ENCODE results near the gene ALPG. TPM values are rescaled to one million over a fixed set of nuclear protein-coding genes. Genes with fewer than 3 reads are reported as not detected.

ALPG gene
- total and polyA plus RNA-seq, 2 donors (not counting 3 experiments of a cell fraction or from before 2014, with no cell fraction given) = not detected

DNA sequence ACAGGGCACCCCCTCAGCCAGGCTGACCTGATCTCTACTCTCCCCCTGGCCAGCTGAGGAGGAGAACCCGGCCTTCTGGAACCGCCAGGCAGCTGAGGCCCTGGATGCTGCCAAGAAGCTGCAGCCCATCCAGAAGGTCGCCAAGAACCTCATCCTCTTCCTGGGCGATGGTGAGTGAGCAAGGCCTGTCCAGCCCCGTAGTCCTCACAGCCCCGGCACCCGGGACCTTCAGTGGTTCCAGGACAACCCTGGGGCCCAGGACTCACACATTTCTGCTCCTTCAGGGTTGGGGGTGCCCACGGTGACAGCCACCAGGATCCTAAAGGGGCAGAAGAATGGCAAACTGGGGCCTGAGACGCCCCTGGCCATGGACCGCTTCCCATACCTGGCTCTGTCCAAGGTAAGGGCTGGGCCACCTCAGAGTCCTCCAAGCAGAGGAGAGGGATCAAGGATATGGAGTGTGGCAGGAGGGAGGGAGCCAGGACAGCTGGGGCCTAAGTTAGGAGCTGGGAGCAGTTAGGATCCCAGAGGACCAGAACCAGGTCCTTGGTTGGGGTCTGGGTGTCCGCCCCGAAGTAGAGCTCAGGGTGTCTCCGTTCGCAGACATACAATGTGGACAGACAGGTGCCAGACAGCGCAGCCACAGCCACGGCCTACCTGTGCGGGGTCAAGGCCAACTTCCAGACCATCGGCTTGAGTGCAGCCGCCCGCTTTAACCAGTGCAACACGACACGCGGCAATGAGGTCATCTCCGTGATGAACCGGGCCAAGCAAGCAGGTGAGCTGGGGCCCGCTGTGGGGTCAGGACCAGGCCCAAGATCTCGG, 49.9 kb downstream of the ALPG start:
- CTCF ChIA-PET = no interaction called here
- FAIRE-seq = no peak
- intact Hi-C loops (cut with micrococcal nuclease) = no loop called here

More for the DNA sequence above, 49.9 kb downstream of the ALPG start:
- no peak overlapping the region for H2AFZ ChIP-seq (ENCODE audit: low read depth, low read length)
- H3K9ac ChIP-seq (replicated peaks; ENCODE audit: extremely low read depth, insufficient read depth, low read length) = no peak overlapping the region
- H3K27me3 ChIP-seq (ENCODE audit: control insufficient read depth in 2 of 2, insufficient read depth in 2 of 2, low read length in 2 of 2) = peaks cover 4 to 8% of the 10 kb centered on the region in 2 experiments
- TF ChIP-seq, protein P1, sequence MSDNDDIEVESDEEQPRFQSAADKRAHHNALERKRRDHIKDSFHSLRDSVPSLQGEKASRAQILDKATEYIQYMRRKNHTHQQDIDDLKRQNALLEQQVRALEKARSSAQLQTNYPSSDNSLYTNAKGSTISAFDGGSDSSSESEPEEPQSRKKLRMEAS (IDR thresholded peaks at IDR 0.05; ENCODE audit: insufficient read depth, insufficient read length) = no peak
- TF ChIP-seq POLR2A (IDR thresholded peaks at IDR 0.05; ENCODE audit: low read depth, low read length) = no peak
- TF ChIP-seq MYC (IDR thresholded peaks at IDR 0.05; ENCODE audit: low read depth, low read length) = no peak
- TF ChIP-seq, protein P2, sequence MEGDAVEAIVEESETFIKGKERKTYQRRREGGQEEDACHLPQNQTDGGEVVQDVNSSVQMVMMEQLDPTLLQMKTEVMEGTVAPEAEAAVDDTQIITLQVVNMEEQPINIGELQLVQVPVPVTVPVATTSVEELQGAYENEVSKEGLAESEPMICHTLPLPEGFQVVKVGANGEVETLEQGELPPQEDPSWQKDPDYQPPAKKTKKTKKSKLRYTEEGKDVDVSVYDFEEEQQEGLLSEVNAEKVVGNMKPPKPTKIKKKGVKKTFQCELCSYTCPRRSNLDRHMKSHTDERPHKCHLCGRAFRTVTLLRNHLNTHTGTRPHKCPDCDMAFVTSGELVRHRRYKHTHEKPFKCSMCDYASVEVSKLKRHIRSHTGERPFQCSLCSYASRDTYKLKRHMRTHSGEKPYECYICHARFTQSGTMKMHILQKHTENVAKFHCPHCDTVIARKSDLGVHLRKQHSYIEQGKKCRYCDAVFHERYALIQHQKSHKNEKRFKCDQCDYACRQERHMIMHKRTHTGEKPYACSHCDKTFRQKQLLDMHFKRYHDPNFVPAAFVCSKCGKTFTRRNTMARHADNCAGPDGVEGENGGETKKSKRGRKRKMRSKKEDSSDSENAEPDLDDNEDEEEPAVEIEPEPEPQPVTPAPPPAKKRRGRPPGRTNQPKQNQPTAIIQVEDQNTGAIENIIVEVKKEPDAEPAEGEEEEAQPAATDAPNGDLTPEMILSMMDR (IDR thresholded peaks at IDR 0.05; ENCODE audit: extremely low read depth in 1 of 2, insufficient read depth in 1 of 2, low read depth in 1 of 2, low read length in 2 of 2) = no peak
- TF ChIP-seq EZH2 (IDR thresholded peaks at IDR 0.05; ENCODE audit: borderline replicate concordance, low read depth, low read length, severe bottlenecking) = no peak
- no peak for TF ChIP-seq POLR2AphosphoS5 (IDR thresholded peaks at IDR 0.05; ENCODE audit: insufficient read depth, low read depth, low read length)
- no peak for TF ChIP-seq JUN (IDR thresholded peaks at IDR 0.05; ENCODE audit: borderline replicate concordance, insufficient read depth, insufficient read length, low read depth)
- TF ChIP-seq FOS (IDR thresholded peaks at IDR 0.05; ENCODE audit: borderline replicate concordance, insufficient read depth, low read length) = no peak
- TF ChIP-seq GATA2 (IDR thresholded peaks at IDR 0.05; ENCODE audit: insufficient read depth, insufficient read length, low read depth, low read length) = no peak
- dilution Hi-C loops (cut with MboI; ENCODE audit: extremely low pct_ligation_motif_present, low sequenced_read_pairs) = no loop called here
- H3K4me2 ChIP-seq (ENCODE audit: insufficient read depth, low read length) = no peak overlapping the region
- no peaks in the 10 kb centered on the region for H4K20me1 ChIP-seq (replicated peaks; ENCODE audit: control insufficient read depth, extremely low read depth, insufficient read depth, low read length)
- no peaks in the 10 kb centered on the region for H3K9me3 ChIP-seq (replicated peaks; ENCODE audit: control insufficient read depth, insufficient read depth, low read length)
- no peak for DNase-seq (ENCODE audit: low read depth, low spot score)
- no peaks in the 10 kb centered on the region for H3K79me2 ChIP-seq (ENCODE audit: control insufficient read depth, insufficient read depth, low read length)
- H3K27ac ChIP-seq (ENCODE audit: insufficient read depth, low read depth, low read length) = no peak overlapping the region
- no peaks in the 10 kb centered on the region for H3K36me3 ChIP-seq (ENCODE audit: control insufficient read depth in 2 of 2, extremely low read depth in 1 of 2, insufficient read depth in 2 of 2, low read length in 2 of 2)
- no peak overlapping the region for H3K4me3 ChIP-seq (replicated peaks in 1 of 3; ENCODE audit: insufficient read depth in 1 of 3, low read depth in 1 of 3, low read length in 3 of 3)
- H3K4me1 ChIP-seq (ENCODE audit: control insufficient read depth, extremely low read depth, insufficient read depth, low read length) = no peaks in the 10 kb centered on the region
- H3K9me1 ChIP-seq (replicated peaks; ENCODE audit: control insufficient read depth, extremely low read depth, insufficient read depth, low read length) = no peaks in the 10 kb centered on the region
- BruUV-seq (replicated peaks) = no TSS peak
- POLR2A ChIA-PET = no interaction called here

Data from endothelial cell of umbilical vein (primary cell).